Stimulated activated CD4-positive, alpha-beta T cell treated with anti-CD3 and anti-CD28 coated beads, Interleukin-1b, Interleukin-23, amount 100 ng/mL, for 1 hour (primary cell): ENCODE data around the gene GNAO1.

Experiments
- DNase-seq, 2 donors: peaks; one replicate each; pipeline ENCODE4 v3.0.0-alpha.2; 2020; ENCODE audit warnings: low read depth in 2 of 2

Gene GNAO1

GRCh38 chr16:56400458-56400857, 209.2 kb downstream of the GNAO1 start:
- no peak for DNase-seq

DNA sequence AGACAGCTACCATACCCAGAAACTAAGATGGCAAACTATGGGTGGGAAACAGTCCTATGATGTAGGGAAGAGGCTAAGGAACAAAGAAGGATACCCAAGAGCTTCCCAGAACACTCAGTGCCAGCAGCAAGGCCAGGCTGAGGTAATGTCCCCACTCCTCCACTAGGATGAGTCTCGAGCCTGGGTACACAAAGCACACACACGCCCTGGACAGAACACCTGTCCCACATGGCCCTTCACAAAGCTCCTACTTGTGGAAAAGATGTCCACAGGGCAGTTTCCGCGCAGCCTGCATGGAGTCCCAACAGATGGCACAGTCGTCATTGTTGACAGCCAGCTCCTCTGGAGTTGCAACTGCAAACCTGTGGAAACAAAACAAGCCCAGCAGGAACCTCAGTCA, 210.2 kb downstream of the GNAO1 start:
- no peak for DNase-seq

DNA sequence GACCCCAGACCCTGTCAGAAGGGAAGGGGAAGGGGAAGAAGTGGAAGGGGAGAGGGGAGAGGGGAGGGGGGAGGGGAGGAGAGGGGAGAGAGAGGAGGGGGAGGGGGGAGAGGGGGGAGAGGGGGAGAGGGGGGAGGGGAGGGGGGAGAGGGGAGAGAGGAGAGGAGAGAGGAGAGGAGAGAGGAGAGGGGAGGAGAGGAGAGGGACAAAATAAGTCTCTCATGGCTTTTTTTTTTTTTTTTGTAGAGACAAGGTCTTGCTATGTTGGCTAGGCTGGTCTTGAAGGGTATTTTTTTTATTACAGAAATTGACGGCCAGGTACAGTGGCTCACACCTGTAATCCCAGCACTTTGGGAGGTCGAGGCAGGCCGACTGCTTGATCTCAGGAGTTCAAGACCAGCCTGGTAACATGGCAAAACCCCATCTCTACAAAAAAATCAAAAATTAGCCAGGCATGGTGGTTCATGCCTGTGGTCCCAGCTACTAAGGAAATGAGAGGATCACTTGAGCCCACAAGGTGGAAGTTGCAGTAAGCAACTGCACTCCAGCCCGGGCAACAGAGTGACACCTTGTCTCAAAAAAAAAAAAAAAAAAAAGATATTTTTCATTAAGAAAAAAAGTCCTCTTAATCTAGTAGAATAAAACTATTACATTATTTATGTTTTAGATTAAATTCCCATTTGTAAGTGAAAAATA, 214.8 kb downstream of the GNAO1 start:
- no peak for DNase-seq
